ENCODE results near the gene GABPB1. TPM values are rescaled to one million over a fixed set of nuclear protein-coding genes. Genes with fewer than 3 reads are reported as not detected.

GABPB1 gene
- total and polyA plus RNA-seq, 10 of the 15 experiments (the other 5 are each of a cell fraction or from before 2014, with no cell fraction given) = 13.9 to 48.2 (median 39.8) TPM

DNA sequence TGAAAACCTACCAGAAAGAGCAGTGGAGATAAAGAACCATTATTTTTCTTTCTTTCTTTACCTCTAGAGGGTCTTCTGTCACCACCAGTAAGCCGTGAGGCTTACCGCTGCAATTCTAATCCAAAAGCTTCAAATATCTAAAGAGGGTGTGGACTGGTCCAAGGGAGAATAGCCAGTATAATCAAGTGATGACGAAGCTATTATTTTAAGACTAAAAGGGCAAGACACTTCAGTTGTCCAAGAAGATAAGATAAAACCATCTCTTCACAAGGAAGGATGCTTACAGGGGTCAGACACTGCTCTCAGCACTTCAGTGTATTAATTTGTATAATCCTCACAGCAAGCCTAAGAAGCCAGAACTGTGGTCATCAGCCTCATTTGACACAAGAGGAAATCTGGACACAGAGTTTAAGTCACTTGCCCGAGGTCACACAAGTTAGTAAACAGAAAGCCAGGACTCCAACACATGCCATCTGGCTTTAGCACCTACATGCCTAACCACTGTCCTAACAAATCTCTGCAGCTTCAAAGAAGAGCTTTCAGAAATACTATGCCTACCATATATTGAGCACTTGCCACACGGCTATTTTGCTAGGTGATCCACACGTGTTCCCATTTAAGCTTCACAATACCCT, 104.1 kb downstream of the GABPB1 start:
- WGBS (ENCODE audit: insufficient coverage, insufficient replicate concordance, low lambda C conversion rate, missing lambda C conversion rate) = 37% methylated on average over 6 of the region's 6 CpGs
- Histone ChIP-seq H2AFZ (ENCODE audit: control insufficient read depth, low read depth, low read length) (no peak overlapping the region), H3K27ac (ENCODE audit: control insufficient read depth, insufficient read depth) (no peak overlapping the region), H3K9me3 (replicated peaks; ENCODE audit: control insufficient read depth, insufficient read depth, low read length) (no peaks in the 10 kb centered on the region), H3K4me2 (ENCODE audit: control insufficient read depth, insufficient read depth) (no peak overlapping the region), H3K4me1 (ENCODE audit: control insufficient read depth, insufficient read depth, low read length) (peaks cover 8% of the 10 kb centered on the region), H3K27me3 (replicated peaks in 1 of 2; ENCODE audit: control insufficient read depth in 2 of 2, insufficient read depth in 2 of 2, low read length in 1 of 2) (no peaks in the 10 kb centered on the region; a peak in 1 of 4 replicates), H4K20me1 (ENCODE audit: control insufficient read depth, insufficient read depth) (no peaks in the 10 kb centered on the region), H3K4me3 (no peak overlapping the region), H3K36me3 (ENCODE audit: control insufficient read depth in 2 of 2, insufficient read depth in 2 of 2, low read length in 1 of 2) (no peaks in the 10 kb centered on the region), H3K9ac (ENCODE audit: control insufficient read depth, insufficient read depth, low read length) (no peak overlapping the region), H3K79me2 (ENCODE audit: control insufficient read depth, insufficient read depth, low read length) (no peaks in the 10 kb centered on the region)
- intact Hi-C loops (cut with micrococcal nuclease; ENCODE audit: unreplicated experiment) (no loop called here), in situ Hi-C loops (cut with MboI) (no loop called here)
- DNase-seq (ENCODE audit: low read depth, low spot score) (no peak), ATAC-seq (no peak), FAIRE-seq (no peak)
- POLR2A ChIA-PET = no interaction called here
- RAD21 ChIA-PET (ENCODE audit: unreplicated experiment) = no interaction called here
- SMC1A ChIA-PET (ENCODE audit: uncharacterized antibody, unreplicated experiment) = interaction anchor here (1.1 kb wide), 2 partner anchors 16 to 65 kb away, joined by 3 read pairs; no protein-coding TSS in a partner anchor
- BruUV-seq (replicated peaks) = no TSS peak
- CTCF ChIA-PET = interaction anchor here (1.7 kb wide), 1 partner anchor 16 kb away, joined by 4 read pairs; no protein-coding TSS in a partner anchor
- no peak for TF ChIP-seq SUZ12 (IDR thresholded peaks at IDR 0.05; ENCODE audit: unreplicated experiment)
- no peak for TF ChIP-seq CREM (IDR thresholded peaks at IDR 0.05; ENCODE audit: low read depth)
- no peak for TF ChIP-seq PAX8 (IDR thresholded peaks at IDR 0.05)
- TF ChIP-seq IRF4 (IDR thresholded peaks at IDR 0.05; ENCODE audit: low read depth, low read length) = no peak
- TF ChIP-seq ZZZ3 (IDR thresholded peaks at IDR 0.05; ENCODE audit: control insufficient read depth, insufficient read length, low read depth) = no peak
- TF ChIP-seq RCOR1 (conservative IDR thresholded peaks at IDR 0.05; ENCODE audit: low read depth, low read length) = no peak
- TF ChIP-seq, protein P1, sequence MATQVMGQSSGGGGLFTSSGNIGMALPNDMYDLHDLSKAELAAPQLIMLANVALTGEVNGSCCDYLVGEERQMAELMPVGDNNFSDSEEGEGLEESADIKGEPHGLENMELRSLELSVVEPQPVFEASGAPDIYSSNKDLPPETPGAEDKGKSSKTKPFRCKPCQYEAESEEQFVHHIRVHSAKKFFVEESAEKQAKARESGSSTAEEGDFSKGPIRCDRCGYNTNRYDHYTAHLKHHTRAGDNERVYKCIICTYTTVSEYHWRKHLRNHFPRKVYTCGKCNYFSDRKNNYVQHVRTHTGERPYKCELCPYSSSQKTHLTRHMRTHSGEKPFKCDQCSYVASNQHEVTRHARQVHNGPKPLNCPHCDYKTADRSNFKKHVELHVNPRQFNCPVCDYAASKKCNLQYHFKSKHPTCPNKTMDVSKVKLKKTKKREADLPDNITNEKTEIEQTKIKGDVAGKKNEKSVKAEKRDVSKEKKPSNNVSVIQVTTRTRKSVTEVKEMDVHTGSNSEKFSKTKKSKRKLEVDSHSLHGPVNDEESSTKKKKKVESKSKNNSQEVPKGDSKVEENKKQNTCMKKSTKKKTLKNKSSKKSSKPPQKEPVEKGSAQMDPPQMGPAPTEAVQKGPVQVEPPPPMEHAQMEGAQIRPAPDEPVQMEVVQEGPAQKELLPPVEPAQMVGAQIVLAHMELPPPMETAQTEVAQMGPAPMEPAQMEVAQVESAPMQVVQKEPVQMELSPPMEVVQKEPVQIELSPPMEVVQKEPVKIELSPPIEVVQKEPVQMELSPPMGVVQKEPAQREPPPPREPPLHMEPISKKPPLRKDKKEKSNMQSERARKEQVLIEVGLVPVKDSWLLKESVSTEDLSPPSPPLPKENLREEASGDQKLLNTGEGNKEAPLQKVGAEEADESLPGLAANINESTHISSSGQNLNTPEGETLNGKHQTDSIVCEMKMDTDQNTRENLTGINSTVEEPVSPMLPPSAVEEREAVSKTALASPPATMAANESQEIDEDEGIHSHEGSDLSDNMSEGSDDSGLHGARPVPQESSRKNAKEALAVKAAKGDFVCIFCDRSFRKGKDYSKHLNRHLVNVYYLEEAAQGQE (IDR thresholded peaks at IDR 0.05; ENCODE audit: low read depth, low read length) = no peak
- no peak for TF ChIP-seq ZNF622 (IDR thresholded peaks at IDR 0.05)
- TF ChIP-seq EGR1 (IDR thresholded peaks at IDR 0.05; ENCODE audit: borderline replicate concordance in 1 of 2, low read depth in 2 of 2, low read length in 2 of 2) = no peak
- TF ChIP-seq, protein P2, sequence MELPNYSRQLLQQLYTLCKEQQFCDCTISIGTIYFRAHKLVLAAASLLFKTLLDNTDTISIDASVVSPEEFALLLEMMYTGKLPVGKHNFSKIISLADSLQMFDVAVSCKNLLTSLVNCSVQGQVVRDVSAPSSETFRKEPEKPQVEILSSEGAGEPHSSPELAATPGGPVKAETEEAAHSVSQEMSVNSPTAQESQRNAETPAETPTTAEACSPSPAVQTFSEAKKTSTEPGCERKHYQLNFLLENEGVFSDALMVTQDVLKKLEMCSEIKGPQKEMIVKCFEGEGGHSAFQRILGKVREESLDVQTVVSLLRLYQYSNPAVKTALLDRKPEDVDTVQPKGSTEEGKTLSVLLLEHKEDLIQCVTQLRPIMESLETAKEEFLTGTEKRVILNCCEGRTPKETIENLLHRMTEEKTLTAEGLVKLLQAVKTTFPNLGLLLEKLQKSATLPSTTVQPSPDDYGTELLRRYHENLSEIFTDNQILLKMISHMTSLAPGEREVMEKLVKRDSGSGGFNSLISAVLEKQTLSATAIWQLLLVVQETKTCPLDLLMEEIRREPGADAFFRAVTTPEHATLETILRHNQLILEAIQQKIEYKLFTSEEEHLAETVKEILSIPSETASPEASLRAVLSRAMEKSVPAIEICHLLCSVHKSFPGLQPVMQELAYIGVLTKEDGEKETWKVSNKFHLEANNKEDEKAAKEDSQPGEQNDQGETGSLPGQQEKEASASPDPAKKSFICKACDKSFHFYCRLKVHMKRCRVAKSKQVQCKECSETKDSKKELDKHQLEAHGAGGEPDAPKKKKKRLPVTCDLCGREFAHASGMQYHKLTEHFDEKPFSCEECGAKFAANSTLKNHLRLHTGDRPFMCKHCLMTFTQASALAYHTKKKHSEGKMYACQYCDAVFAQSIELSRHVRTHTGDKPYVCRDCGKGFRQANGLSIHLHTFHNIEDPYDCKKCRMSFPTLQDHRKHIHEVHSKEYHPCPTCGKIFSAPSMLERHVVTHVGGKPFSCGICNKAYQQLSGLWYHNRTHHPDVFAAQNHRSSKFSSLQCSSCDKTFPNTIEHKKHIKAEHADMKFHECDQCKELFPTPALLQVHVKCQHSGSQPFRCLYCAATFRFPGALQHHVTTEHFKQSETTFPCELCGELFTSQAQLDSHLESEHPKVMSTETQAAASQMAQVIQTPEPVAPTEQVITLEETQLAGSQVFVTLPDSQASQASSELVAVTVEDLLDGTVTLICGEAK (IDR thresholded peaks at IDR 0.05; ENCODE audit: borderline replicate concordance) = no peak
- no peak for TF ChIP-seq HCFC1 (IDR thresholded peaks at IDR 0.05; ENCODE audit: low read length)
- no peak for TF ChIP-seq POU2F2 (IDR thresholded peaks at IDR 0.05; ENCODE audit: borderline replicate concordance, low read depth, low read length)
- no peak for TF ChIP-seq MXI1 (IDR thresholded peaks at IDR 0.05; ENCODE audit: low read depth, low read length)
- TF ChIP-seq NFYA (IDR thresholded peaks at IDR 0.05; ENCODE audit: borderline replicate concordance, low read depth, low read length) = no peak
- no peak for TF ChIP-seq IKZF1 (conservative IDR thresholded peaks at IDR 0.05)
- TF ChIP-seq RAD51 (IDR thresholded peaks at IDR 0.05) = no peak

Data from GM12878 (cell line).